ENCODE measurements around the gene PRR19.
A peak's percentile ranks its signal among the peaks of the same experiment; 100 is the strongest.

The PRR19 gene

GRCh38 chr19:42286349-42287016 lies 15.4 kb upstream of the PRR19 start:
- peak overlapping the region; percentile 61 for H3K27ac ChIP-seq (ENCODE audit: low read depth, low read length)
- H3K79me2 ChIP-seq (ENCODE audit: control insufficient read depth, low read length), result peaks cover 34% of the 10 kb centered on the region

GRCh38 chr19:42287017-42287826 lies 14.7 kb upstream of the PRR19 start:
- H3K4me3 ChIP-seq (ENCODE audit: low read length), result no peak overlapping the region
- H3K27ac ChIP-seq (ENCODE audit: low read depth, low read length), result no peak overlapping the region
- H3K9me3 ChIP-seq (ENCODE audit: control insufficient read depth, insufficient read depth, low read length), result no peaks in the 10 kb centered on the region
- no peaks in the 10 kb centered on the region for H3K27me3 ChIP-seq (ENCODE audit: control insufficient read depth, low read length)
- TF ChIP-seq EZH2phosphoT487 (IDR thresholded peaks at IDR 0.05; ENCODE audit: borderline replicate concordance, low read length), result no peak
- TF ChIP-seq, protein P1, sequence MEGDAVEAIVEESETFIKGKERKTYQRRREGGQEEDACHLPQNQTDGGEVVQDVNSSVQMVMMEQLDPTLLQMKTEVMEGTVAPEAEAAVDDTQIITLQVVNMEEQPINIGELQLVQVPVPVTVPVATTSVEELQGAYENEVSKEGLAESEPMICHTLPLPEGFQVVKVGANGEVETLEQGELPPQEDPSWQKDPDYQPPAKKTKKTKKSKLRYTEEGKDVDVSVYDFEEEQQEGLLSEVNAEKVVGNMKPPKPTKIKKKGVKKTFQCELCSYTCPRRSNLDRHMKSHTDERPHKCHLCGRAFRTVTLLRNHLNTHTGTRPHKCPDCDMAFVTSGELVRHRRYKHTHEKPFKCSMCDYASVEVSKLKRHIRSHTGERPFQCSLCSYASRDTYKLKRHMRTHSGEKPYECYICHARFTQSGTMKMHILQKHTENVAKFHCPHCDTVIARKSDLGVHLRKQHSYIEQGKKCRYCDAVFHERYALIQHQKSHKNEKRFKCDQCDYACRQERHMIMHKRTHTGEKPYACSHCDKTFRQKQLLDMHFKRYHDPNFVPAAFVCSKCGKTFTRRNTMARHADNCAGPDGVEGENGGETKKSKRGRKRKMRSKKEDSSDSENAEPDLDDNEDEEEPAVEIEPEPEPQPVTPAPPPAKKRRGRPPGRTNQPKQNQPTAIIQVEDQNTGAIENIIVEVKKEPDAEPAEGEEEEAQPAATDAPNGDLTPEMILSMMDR (IDR thresholded peaks at IDR 0.05; ENCODE audit: low read depth, low read length, poor library complexity, severe bottlenecking), result no peak
- peaks cover 10% of the 10 kb centered on the region for H3F3A ChIP-seq (ENCODE audit: control insufficient read depth, insufficient read depth)
- H3K36me3 ChIP-seq (ENCODE audit: control insufficient read depth, low read length), result peaks cover 65% of the 10 kb centered on the region
- H3K4me1 ChIP-seq (ENCODE audit: control insufficient read depth, low read length), result peaks cover 34% of the 10 kb centered on the region
- H3K4me2 ChIP-seq (ENCODE audit: low read length), result peak overlapping the region; percentile 87; the same call in 1 of the 2 replicates
- no peaks in the 10 kb centered on the region for H3K9me2 ChIP-seq (replicated peaks; ENCODE audit: control insufficient read depth, low read length)
- H4K20me1 ChIP-seq (ENCODE audit: control insufficient read depth, insufficient read depth, low read depth, low read length), result 0 out of 2 replicates have a peak, but pooled peaks cover 3% of the 10 kb centered on the region
- H3K79me2 ChIP-seq (ENCODE audit: control insufficient read depth, low read length), result peaks cover 29% of the 10 kb centered on the region

More at GRCh38 chr19:42286349-42287016, 15.4 kb upstream of the PRR19 start:
- Histone ChIP-seq H4K20me1 (ENCODE audit: control insufficient read depth, insufficient read depth, low read depth, low read length) (0 out of 2 replicates have a peak, but pooled peaks cover 3% of the 10 kb centered on the region), H3K4me1 (ENCODE audit: control insufficient read depth, low read length) (peaks cover 42% of the 10 kb centered on the region), H3K4me2 (ENCODE audit: low read length) (peak overlapping the region; percentile 87), H3K36me3 (ENCODE audit: control insufficient read depth, low read length) (peaks cover 57% of the 10 kb centered on the region), H3F3A (ENCODE audit: control insufficient read depth, insufficient read depth) (peaks cover 12% of the 10 kb centered on the region), H3K9me3 (ENCODE audit: control insufficient read depth, insufficient read depth, low read length) (no peaks in the 10 kb centered on the region), H3K9me2 (replicated peaks; ENCODE audit: control insufficient read depth, low read length) (no peaks in the 10 kb centered on the region), H3K27me3 (ENCODE audit: control insufficient read depth, low read length) (no peaks in the 10 kb centered on the region), H3K4me3 (ENCODE audit: low read length) (peak overlapping the region; percentile 75)
- TF ChIP-seq EZH2phosphoT487 (IDR thresholded peaks at IDR 0.05; ENCODE audit: borderline replicate concordance, low read length), result no peak
- TF ChIP-seq, protein P1 (IDR thresholded peaks at IDR 0.05; ENCODE audit: low read depth, low read length, poor library complexity, severe bottlenecking), result no peak

GRCh38 chr19:42287827-42288107 lies 14.2 kb upstream of the PRR19 start:
- Histone ChIP-seq H3K36me3 (ENCODE audit: control insufficient read depth, low read length) (peaks cover 70% of the 10 kb centered on the region), H4K20me1 (ENCODE audit: control insufficient read depth, insufficient read depth, low read depth, low read length) (0 out of 2 replicates have a peak, but pooled peaks cover 3% of the 10 kb centered on the region), H3K27ac (ENCODE audit: low read depth, low read length) (no peak overlapping the region), H3K4me2 (ENCODE audit: low read length) (no peak overlapping the region), H3K4me1 (ENCODE audit: control insufficient read depth, low read length) (peaks cover 29% of the 10 kb centered on the region), H3K9me3 (ENCODE audit: control insufficient read depth, insufficient read depth, low read length) (no peaks in the 10 kb centered on the region), H3F3A (ENCODE audit: control insufficient read depth, insufficient read depth) (peaks cover 6% of the 10 kb centered on the region), H3K79me2 (ENCODE audit: control insufficient read depth, low read length) (peaks cover 29% of the 10 kb centered on the region), H3K27me3 (ENCODE audit: control insufficient read depth, low read length) (no peaks in the 10 kb centered on the region), H3K4me3 (ENCODE audit: low read length) (no peak overlapping the region), H3K9me2 (replicated peaks; ENCODE audit: control insufficient read depth, low read length) (no peaks in the 10 kb centered on the region)
- no peak for TF ChIP-seq EZH2phosphoT487 (IDR thresholded peaks at IDR 0.05; ENCODE audit: borderline replicate concordance, low read length)
- TF ChIP-seq, protein P1 (IDR thresholded peaks at IDR 0.05; ENCODE audit: low read depth, low read length, poor library complexity, severe bottlenecking), result no peak

Measured in DOHH2 (cell line).